Panc1 (cell line): Measurements from ENCODE around the gene SLAIN2.

Source experiments
- POLR2AphosphoS5 ChIP-seq: IDR thresholded peaks from 2 replicates; pipeline ENCODE4 v1.6.1; 2012; ENCODE audit warnings: mild to moderate bottlenecking, low read depth, low read length, moderate library complexity
- SIN3A ChIP-seq: IDR thresholded peaks from 2 replicates; pipeline ENCODE4 v1.6.1; 2012; ENCODE audit warnings: low read depth, mild to moderate bottlenecking, low read length, moderate library complexity, borderline replicate concordance; ENCODE audit not compliant: insufficient read depth
- TCF7L2 ChIP-seq: IDR thresholded peaks from 2 replicates; pipeline ENCODE4 v1.6.1; 2011; ENCODE audit warnings: mild to moderate bottlenecking, low read depth, low read length, inconsistent platforms
- TF ChIP-seq, protein P1 (sequence below): fragments of 450-650 bp; IDR thresholded peaks from 2 replicates; pipeline ENCODE4 v1.5.1; 2017; ENCODE audit warnings: mild to moderate bottlenecking
- TF ChIP-seq, protein P2 (sequence below), 2 experiments: IDR thresholded peaks; 2 replicates each; pipeline ENCODE4 v1.6.1; 2011 to 2012; ENCODE audit warnings: low read depth in 2 of 2, control low read depth in 1 of 2, low read length in 1 of 2, mild to moderate bottlenecking in 1 of 2, moderate library complexity in 1 of 2; ENCODE audit not compliant: insufficient read depth in 1 of 2

DNA sequence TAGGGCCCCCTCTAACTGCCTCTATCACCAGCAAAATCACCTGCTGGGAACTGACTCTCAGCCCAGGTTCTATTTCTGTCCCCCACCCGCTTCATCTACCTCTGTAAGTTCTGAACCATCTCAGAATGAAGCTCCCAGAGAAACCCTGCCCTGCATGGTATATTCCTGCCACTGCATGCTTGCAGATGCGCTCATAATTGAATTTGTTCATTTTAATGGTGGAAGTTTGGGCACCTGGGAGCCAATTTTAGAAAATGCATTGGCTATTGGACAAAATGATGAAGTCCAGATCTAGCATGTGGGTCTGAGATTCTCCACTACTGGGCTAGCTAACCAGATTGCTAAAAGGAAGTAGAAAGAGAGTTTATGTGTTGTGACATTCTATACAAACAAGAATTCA is 113.3 kb downstream of the SLAIN2 start:
- TF ChIP-seq POLR2AphosphoS5 (no peak), TCF7L2 (no peak), SIN3A (no peak)
- TF ChIP-seq, protein P1, sequence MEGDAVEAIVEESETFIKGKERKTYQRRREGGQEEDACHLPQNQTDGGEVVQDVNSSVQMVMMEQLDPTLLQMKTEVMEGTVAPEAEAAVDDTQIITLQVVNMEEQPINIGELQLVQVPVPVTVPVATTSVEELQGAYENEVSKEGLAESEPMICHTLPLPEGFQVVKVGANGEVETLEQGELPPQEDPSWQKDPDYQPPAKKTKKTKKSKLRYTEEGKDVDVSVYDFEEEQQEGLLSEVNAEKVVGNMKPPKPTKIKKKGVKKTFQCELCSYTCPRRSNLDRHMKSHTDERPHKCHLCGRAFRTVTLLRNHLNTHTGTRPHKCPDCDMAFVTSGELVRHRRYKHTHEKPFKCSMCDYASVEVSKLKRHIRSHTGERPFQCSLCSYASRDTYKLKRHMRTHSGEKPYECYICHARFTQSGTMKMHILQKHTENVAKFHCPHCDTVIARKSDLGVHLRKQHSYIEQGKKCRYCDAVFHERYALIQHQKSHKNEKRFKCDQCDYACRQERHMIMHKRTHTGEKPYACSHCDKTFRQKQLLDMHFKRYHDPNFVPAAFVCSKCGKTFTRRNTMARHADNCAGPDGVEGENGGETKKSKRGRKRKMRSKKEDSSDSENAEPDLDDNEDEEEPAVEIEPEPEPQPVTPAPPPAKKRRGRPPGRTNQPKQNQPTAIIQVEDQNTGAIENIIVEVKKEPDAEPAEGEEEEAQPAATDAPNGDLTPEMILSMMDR, result no peak
- TF ChIP-seq, protein P2, sequence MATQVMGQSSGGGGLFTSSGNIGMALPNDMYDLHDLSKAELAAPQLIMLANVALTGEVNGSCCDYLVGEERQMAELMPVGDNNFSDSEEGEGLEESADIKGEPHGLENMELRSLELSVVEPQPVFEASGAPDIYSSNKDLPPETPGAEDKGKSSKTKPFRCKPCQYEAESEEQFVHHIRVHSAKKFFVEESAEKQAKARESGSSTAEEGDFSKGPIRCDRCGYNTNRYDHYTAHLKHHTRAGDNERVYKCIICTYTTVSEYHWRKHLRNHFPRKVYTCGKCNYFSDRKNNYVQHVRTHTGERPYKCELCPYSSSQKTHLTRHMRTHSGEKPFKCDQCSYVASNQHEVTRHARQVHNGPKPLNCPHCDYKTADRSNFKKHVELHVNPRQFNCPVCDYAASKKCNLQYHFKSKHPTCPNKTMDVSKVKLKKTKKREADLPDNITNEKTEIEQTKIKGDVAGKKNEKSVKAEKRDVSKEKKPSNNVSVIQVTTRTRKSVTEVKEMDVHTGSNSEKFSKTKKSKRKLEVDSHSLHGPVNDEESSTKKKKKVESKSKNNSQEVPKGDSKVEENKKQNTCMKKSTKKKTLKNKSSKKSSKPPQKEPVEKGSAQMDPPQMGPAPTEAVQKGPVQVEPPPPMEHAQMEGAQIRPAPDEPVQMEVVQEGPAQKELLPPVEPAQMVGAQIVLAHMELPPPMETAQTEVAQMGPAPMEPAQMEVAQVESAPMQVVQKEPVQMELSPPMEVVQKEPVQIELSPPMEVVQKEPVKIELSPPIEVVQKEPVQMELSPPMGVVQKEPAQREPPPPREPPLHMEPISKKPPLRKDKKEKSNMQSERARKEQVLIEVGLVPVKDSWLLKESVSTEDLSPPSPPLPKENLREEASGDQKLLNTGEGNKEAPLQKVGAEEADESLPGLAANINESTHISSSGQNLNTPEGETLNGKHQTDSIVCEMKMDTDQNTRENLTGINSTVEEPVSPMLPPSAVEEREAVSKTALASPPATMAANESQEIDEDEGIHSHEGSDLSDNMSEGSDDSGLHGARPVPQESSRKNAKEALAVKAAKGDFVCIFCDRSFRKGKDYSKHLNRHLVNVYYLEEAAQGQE (IDR thresholded peaks at IDR 0.05; ENCODE audit: insufficient read depth in 1 of 2, low read depth in 2 of 2, low read length in 1 of 2), result no peak
